ENCODE measurements around the gene AAMP.

Gene AAMP

GRCh38 chr2:218293715-218294429 is 23.9 kb upstream of the AAMP start:
- no peak for DNase-seq

- DNase-seq = peak; percentile 63 to 82 (median 72)
These were observed 22.4 kb upstream of the AAMP start, which contains the start of gene TMBIM1 for GRCh38 chr2:218292048-218293014. Gene TMBIM1 (minus strand): TSS chr2:218292503. CDS start chr2:218282141, 10,362 bp downstream.

- DNase-seq = no peak
These were observed 21.5 kb upstream of the AAMP start for GRCh38 chr2:218291318-218292047.

- DNase-seq = peak in 3 of 5 experiments; percentile 37 to 71 (median 60)
These were observed 20.7 kb upstream of the AAMP start for GRCh38 chr2:218290316-218291261.

- no peak for DNase-seq
These were observed 19.8 kb upstream of the AAMP start for GRCh38 chr2:218289639-218290315.

- peak; percentile 57 to 89 (median 78) for DNase-seq
These were observed 16.9 kb upstream of the AAMP start for GRCh38 chr2:218286570-218287459.

- DNase-seq = peak in 1 of 5 experiments; percentile 18
These were observed 15.7 kb upstream of the AAMP start for GRCh38 chr2:218285604-218286003.

GRCh38 chr2:218284106-218284811 is 14.3 kb upstream of the AAMP start:
- peak in 4 of 5 experiments; percentile 40 to 84 (median 50) for DNase-seq

GRCh38 chr2:218282173-218282991 is 12.4 kb upstream of the AAMP start:
- DNase-seq = no peak

GRCh38 chr2:218281449-218281848 is 11.5 kb upstream of the AAMP start:
- no peak for DNase-seq

GRCh38 chr2:218280260-218280870 is 10.4 kb upstream of the AAMP start:
- no peak for DNase-seq

GRCh38 chr2:218278531-218279360 is 8.8 kb upstream of the AAMP start:
- no peak for DNase-seq

- no peak for DNase-seq
These were observed 8.0 kb upstream of the AAMP start for GRCh38 chr2:218277921-218278320.

- DNase-seq = no peak
These were observed 7.2 kb upstream of the AAMP start for GRCh38 chr2:218276986-218277755.

GRCh38 chr2:218275371-218276072 is 5.6 kb upstream of the AAMP start:
- no peak for DNase-seq

All from T-helper 2 cell (primary cell).